Measurements from ENCODE around the gene GSTM3. TPM values are rescaled to one million over a fixed set of nuclear protein-coding genes. Genes with fewer than 3 reads are reported as not detected.

Gene GSTM3
- total and polyA plus RNA-seq, 10 of the 15 experiments (the other 5 are each of a cell fraction or from before 2014, with no cell fraction given) = not detected

- DNase-seq (ENCODE audit: low read depth, low spot score) (no peak), ATAC-seq (no peak), FAIRE-seq (no peak)
- no peak overlapping the region for H3K4me3 ChIP-seq
- no peak overlapping the region for H3K9ac ChIP-seq (ENCODE audit: control insufficient read depth, insufficient read depth, low read length)
- no TSS peak for BruUV-seq (replicated peaks)
- ChIA-PET POLR2A (no interaction called here), RAD21 (ENCODE audit: unreplicated experiment) (interaction anchor here (1.0 to 1.3 kb wide), 2 partner anchors 10 to 197 kb away, joined by 3 to 5 read pairs; partner anchors contain the start of gene AHCYL1), SMC1A (ENCODE audit: uncharacterized antibody, unreplicated experiment) (interaction anchor here (1.2 to 23.1 kb wide), 2 partner anchors 10 to 195 kb away, joined by 4 to 431 read pairs; partner anchors contain the start of gene AHCYL1), CTCF (interaction anchor here (0.8 to 27.2 kb wide), 3 partner anchors 10 to 192 kb away, joined by 3 to 759 read pairs (median 6); partner anchors contain the start of gene AHCYL1)
- H3K9me3 ChIP-seq (replicated peaks; ENCODE audit: control insufficient read depth, insufficient read depth, low read length) = no peaks in the 10 kb centered on the region
- peaks cover 11% of the 10 kb centered on the region for H3K4me1 ChIP-seq (ENCODE audit: control insufficient read depth, insufficient read depth, low read length)
- H3K4me2 ChIP-seq (ENCODE audit: control insufficient read depth, insufficient read depth) = no peak overlapping the region
- TF ChIP-seq FOXM1 (IDR thresholded peaks at IDR 0.05; ENCODE audit: low read depth, low read length) = no peak
- TF ChIP-seq ZNF274 (IDR thresholded peaks at IDR 0.05; ENCODE audit: insufficient read depth, insufficient read length) = no peak
- no peak for TF ChIP-seq ELK1 (IDR thresholded peaks at IDR 0.05; ENCODE audit: low read depth, low read length)
- no peak for TF ChIP-seq WRNIP1 (IDR thresholded peaks at IDR 0.05; ENCODE audit: borderline replicate concordance, low read depth, low read length)
- no peak for TF ChIP-seq CREB1 (IDR thresholded peaks at IDR 0.05; ENCODE audit: low read depth)
- no peak for TF ChIP-seq BHLHE40 (IDR thresholded peaks at IDR 0.05; ENCODE audit: borderline replicate concordance in 1 of 2, low read depth in 2 of 2, low read length in 1 of 2)
- TF ChIP-seq ZNF687 (IDR thresholded peaks at IDR 0.05) = no peak
- no peak for TF ChIP-seq SKIL (IDR thresholded peaks at IDR 0.05; ENCODE audit: low read depth, poor library complexity, severe bottlenecking)
- no peak for TF ChIP-seq MEF2A (IDR thresholded peaks at IDR 0.05; ENCODE audit: insufficient read depth, low read depth, low read length)
- H3K27me3 ChIP-seq (replicated peaks in 1 of 2; ENCODE audit: control insufficient read depth in 2 of 2, insufficient read depth in 2 of 2, low read length in 1 of 2) = no peaks in the 10 kb centered on the region; a peak in 1 of 4 replicates
- no peaks in the 10 kb centered on the region for H3K79me2 ChIP-seq (ENCODE audit: control insufficient read depth, insufficient read depth, low read length)
- WGBS (ENCODE audit: insufficient coverage, insufficient replicate concordance, low lambda C conversion rate, missing lambda C conversion rate) = 76% methylated on average over 9 of the region's 9 CpGs
- H3K27ac ChIP-seq (ENCODE audit: control insufficient read depth, insufficient read depth) = no peak overlapping the region
- in situ Hi-C loops (cut with MboI) = no loop called here
- no peak overlapping the region for H2AFZ ChIP-seq (ENCODE audit: control insufficient read depth, low read depth, low read length)
- H4K20me1 ChIP-seq (ENCODE audit: control insufficient read depth, insufficient read depth) = no peaks in the 10 kb centered on the region
- intact Hi-C loops (cut with micrococcal nuclease; ENCODE audit: unreplicated experiment) = no loop called here
- no peaks in the 10 kb centered on the region for H3K36me3 ChIP-seq (ENCODE audit: control insufficient read depth in 2 of 2, insufficient read depth in 2 of 2, low read length in 1 of 2)
These were observed 46.5 kb upstream of the GSTM3 start for GRCh38 chr1:109787211-109787844.

Measured in GM12878 (cell line).